Measurements from ENCODE around the gene CNOT6L.

DNA sequence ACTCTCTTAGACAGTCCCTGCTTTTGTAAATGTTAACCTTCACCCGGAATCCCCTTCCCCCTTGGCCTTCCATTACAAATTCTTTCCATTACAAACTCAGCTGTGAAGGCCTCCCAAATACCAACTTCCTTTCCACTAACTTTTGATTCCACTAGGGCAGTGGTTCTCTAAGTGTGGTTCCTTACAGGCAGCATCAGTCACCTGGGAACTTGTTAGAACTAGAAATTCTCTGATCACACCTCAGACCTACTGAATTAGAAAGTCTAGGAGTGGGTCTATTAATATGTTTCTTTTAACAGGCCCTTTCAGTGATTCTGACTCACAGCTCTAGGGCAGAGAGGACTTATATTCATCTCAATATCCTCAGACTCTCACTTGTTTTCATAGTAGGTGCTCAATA lies 24.5 kb upstream of the CNOT6L start:
- TF ChIP-seq, protein P1, sequence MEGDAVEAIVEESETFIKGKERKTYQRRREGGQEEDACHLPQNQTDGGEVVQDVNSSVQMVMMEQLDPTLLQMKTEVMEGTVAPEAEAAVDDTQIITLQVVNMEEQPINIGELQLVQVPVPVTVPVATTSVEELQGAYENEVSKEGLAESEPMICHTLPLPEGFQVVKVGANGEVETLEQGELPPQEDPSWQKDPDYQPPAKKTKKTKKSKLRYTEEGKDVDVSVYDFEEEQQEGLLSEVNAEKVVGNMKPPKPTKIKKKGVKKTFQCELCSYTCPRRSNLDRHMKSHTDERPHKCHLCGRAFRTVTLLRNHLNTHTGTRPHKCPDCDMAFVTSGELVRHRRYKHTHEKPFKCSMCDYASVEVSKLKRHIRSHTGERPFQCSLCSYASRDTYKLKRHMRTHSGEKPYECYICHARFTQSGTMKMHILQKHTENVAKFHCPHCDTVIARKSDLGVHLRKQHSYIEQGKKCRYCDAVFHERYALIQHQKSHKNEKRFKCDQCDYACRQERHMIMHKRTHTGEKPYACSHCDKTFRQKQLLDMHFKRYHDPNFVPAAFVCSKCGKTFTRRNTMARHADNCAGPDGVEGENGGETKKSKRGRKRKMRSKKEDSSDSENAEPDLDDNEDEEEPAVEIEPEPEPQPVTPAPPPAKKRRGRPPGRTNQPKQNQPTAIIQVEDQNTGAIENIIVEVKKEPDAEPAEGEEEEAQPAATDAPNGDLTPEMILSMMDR (conservative IDR thresholded peaks at IDR 0.05 in 1 of 2, IDR thresholded peaks at IDR 0.05 in 1 of 2; ENCODE audit: low read depth in 1 of 2, low read length in 2 of 2) = no peak
- TF ChIP-seq EZH2 (IDR thresholded peaks at IDR 0.05; ENCODE audit: low read length, missing control alignments) = no peak
